Activated CD4-positive, alpha-beta T cell treated with anti-CD3 and anti-CD28 coated beads, Interleukin-2, Interleukin-4, amounts not matched to agents 100 ng/mL and 50 ng/mL, durations not matched to agents 16 hours and 8 hours (primary cell): ENCODE data around the gene DDX51.
"Not testable (repeated sequence)": the region's sequence is repeated elsewhere in the genome, so short reads cannot be mapped to it uniquely, and the experiment has no call there.

Experiments
- DNase-seq: peaks from one replicate; pipeline ENCODE4 v3.0.0-alpha.2; 2020; ENCODE audit warnings: low spot score

Gene DDX51

DNA sequence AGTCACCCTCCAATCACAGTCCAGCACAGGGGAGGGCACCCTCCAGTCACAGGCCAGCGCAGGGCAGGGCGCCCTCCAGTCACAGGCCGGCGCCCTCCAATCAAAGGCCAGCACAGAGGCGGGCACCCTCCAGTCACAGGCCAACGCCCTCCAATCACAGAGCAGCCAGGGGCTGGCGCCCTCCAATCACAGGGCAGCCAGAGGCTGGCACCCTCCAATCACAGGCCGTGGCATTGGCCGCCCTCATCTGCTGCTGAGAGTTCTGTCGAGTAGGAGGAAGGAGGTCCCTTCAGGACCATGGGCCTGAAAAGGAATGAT is 26.6 kb downstream of the DDX51 start:
- no peak for DNase-seq

DNA sequence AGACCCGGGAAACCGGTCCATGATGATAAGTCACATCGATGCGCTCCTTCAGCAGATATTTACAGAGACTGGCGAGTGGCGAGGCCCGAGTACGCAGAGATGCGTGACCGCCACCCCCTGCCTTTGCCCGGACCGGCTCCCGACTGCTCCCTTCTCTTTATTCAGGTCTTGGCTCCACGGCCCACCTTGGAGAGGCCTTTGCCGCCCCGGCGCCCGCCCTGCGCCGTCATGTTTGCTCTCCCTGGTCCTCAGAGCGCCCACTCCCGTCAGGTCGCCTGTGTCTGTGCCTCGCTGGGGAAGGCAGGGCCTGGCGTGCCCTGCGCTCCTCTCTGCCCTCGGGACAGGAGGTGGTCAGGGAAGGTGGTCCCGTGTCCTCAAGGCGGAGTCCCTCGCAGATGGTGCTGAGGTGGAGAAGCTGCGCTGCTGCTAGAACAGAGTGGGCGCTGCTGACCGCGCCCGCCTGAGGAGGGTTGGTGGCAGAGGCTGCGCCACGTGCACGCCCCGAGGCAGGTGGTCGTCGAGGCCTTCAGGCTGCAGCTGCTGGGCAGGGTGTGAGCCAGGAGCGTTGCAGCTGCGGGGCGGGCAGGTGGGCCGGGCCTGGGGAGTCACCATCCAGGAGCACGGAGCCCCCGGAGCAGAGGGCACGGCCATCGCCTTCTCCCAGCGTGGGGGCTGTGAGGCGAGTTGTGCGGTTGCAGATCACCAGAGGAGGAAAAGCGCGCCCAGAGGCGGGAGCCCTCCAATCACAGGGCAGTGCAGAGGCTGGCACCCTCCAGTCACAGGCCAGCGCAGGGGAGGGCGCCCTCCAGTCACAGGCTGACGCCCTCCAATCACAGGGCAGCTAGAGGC is 27.2 kb downstream of the DDX51 start:
- no peak for DNase-seq

DNA sequence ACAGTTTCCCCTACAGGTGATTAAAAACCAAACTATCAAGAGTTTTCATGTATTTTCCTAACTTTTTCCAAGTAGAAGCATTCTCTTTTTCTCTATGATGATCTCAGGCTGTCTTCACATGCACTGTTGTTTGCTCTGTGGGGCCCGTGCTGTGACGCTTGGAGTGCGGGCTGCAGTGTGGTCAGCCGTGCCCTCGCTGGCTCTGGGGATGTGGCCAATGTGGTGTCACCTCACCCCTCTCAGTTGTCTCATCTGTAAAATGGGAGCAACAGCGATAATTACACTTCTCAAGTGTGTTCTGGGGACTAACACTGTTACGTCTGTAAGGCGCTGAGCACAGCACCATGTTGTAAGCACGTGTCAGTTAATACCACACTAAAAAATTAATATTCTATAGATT is 28.6 kb downstream of the DDX51 start:
- DNase-seq: no peak

DNA sequence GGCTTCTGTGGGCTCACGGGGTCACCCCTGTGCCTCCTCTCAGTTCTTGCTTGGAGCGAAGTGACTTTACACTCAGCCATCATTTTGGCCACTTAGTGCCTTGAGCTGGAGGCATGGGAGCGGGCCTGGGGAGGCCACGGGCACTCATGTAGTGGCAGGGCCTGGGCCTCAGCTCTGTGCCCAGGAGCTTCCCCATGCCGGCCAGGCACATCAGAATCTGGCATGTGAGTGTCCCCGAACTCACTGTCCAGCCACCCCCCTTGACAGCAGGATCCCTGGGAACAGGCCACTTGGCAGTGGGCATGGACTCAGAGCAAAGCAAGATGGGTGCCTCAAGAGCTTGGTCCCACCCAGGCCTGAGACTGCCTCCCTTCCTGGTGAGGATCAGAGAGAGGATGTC is 29.5 kb downstream of the DDX51 start:
- DNase-seq: no peak

DNA sequence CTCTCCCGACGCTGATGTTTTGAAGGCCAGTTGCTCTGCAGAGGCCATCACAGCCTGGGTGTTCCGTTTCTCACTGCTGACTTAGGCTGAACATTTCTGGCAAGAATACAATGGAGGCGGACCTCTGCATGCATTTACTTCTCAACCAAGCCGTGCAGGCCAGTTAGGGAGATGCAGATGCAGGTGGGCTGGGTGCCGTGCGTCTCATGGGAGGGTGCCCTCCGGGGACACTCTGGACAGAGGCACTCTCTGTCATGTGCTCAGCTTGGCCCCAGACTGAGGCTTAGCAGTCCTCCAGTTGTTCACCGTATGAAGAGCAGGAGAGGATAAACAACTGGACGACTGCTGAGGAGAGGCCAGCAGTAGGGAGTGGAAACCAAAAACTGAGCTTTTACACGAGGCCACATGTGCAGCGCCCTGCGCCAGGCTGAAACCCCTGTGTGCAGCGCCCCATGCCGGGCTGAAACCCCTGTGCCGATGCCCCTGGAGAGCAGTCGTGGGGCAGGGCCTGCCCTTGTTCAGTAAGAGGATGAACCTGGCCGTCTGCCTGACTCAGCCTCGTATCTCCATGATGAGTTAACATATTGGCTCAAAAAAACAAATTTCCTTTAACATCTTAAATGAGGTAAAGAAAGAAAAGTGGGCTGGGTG is 32.3 kb downstream of the DDX51 start:
- DNase-seq: no peak

DNA sequence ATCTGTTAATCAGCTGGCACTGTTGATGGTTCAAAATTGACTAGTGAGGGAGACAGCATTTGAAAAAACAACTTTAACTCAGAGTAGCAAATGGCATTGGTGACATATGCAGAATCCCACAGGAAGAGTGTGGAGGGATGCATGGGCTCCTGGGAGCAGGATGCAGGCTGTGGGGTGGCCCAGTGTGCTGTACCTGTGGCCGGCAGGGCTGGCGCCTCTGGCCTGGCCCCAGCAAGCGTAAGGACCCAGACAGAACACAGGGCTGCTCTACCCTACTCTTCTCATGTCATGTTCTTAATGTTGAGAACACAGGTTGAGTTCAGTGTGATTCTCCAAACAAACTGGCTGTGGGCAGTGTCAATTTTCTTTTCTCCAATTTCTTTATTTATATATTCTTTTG is 33.4 kb downstream of the DDX51 start:
- no peak for DNase-seq

DNA sequence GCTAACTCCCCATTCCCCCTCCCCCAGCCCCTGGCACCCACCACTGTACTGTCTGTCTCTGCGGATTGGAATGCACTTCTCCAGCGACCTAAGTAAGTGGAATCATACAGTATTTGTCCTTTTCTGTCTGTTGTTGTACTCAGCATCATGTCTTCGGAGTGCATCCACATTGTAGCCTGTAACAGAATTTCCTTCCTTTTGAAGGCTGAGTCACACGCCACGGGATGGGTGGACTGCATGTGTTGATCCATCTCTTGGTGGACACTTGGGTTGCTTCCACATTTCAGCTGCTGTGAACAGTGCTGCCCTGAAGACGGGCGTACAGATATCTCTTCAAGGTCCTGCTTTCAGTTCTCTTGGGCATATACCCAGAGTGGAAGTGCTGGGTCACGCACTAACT is 34.4 kb downstream of the DDX51 start:
- no peak for DNase-seq

DNA sequence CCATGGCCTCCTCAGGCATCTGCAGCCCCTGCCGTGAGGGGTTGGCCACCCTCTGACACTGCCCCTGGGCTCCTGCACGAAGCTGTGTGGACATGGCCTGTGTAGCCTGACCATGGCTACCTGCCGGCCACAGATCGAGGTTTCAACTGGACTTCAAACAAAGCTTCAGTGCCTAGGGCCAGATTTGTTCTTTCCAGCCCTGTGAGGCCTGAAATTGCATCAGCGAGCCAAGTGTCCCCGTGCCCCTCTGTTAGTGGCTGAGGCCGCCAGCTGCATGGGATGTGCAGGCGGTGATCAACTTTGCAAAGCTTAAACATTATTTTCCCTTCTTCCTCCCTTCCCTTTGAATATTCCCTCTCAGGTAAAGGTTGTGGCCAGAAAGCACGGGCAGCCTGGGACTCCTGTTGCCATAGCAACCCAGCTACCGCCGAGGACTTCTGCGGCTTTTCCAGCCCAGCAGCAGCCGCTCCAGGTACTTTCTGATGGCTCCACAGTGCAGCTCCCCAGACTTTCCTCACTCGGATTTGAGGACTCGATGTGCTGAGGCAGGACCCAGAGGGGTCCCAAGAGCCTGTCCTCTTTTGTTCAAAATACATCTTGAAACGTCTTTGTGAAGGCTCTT is 35.8 kb downstream of the DDX51 start:
- no peak for DNase-seq

DNA sequence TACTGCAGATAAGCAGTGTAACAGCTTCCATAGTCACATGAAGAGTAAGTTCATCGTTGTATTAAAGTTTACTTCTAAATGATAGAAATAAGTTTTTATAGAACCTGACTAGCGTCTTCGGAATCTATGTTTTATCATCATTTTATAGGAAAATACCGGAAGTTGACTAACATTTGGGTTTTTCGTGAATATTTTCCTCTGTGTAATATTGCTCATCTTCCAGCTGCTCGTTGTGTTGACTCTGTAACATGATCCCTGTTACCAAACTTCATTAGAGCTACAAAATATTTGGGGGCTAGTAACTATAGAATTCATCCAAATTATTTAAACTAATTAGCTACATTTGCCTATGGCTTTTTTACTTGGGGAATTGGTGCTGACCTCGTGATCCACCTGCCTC is 37.2 kb downstream of the DDX51 start:
- no peak for DNase-seq

DNA sequence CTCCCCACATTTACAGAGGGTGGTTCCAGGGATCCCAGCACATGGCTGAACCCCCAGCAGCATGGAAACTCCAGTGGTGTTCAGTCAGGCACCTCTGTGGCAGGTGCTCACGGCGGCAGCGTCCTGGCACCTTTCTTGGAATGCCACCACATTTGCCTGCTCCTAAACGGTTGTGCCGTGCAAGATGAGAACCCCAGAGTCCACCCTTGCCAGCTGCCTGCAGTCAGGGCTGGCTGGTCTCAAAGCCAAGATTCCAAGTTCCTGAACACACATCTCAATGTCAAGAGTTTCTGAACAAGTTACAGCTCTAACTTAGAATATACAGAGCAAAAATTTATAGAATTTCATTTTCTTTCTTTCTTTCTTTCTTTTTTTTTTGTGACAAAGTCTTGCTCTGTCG is 38.7 kb downstream of the DDX51 start:
- DNase-seq: no peak

DNA sequence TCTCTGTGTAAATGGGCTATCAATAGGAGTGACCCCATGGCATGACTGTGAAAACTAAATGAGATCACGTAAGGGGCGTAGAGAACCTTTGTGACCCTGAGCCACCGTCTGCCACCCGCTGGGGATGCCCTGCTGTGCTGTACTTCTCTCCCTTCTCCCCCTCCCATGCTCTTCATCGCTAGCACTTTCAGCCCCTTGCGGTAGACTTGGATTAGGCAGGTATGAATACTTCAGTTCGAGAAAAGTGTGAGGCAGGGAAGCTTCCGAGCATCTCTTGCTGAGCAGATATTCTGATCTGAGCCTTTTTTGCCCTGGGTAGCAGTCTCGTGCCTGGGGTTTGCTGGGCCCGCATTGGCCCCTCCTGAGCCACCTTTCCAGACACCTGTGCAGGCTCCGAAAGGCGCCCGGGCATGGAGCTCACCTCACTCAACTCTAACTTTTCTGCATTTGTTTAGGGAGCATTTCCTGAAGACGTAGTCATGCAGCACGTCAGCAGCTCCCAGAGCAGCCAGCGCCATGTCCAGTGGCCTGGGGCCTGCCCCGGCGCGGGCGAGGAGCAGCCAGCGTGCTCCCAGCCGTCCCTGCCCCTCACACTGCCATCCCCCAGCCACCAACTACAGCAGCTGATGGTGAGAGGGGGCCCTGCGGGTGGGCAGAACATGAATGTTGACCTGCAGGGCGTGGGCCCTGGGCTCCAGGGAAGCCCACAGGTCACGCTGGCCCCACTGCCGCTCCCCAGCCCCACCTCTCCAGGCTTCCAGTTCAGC is 40.4 kb downstream of the DDX51 start:
- no peak for DNase-seq

DNA sequence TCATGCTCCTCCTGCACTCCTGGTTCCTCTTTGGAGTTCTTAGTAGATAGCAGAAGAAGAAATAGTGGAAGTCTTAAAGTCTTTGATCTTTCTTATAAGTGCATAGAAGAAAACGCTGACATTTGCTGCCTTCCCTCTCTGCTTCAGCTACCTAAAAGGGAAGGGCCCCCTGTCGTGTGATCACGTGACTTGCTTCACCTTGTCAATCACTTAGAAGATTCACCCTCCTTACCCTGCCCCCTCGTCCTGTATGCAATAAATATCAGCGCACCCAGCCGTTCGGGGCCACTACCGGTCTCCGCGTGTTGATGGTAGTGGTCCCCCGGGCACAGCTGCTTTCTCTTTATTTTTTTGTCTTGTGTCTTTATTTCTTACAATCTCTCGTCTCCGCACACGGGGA is 41.0 kb downstream of the DDX51 start:
- not testable (repeated sequence) for DNase-seq

DNA sequence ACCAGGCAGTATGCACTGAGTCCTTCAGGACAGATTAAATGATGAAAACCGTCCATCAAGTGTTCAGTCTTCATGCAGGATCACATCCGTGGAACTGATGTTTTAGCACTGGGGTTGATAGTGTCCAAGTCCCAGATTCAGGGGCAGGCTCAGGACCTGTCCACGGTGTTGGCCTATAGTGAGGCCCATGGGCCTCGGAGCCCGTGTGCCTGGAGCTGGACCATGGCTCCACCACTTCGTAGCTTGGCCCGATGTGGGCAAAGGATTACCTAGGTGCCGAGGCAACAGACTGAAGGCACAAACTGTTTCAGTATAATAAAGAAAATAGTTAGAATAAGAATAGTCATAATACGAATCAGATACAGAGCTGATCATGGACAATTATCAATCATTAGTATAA is 41.8 kb downstream of the DDX51 start:
- DNase-seq: no peak

DNA sequence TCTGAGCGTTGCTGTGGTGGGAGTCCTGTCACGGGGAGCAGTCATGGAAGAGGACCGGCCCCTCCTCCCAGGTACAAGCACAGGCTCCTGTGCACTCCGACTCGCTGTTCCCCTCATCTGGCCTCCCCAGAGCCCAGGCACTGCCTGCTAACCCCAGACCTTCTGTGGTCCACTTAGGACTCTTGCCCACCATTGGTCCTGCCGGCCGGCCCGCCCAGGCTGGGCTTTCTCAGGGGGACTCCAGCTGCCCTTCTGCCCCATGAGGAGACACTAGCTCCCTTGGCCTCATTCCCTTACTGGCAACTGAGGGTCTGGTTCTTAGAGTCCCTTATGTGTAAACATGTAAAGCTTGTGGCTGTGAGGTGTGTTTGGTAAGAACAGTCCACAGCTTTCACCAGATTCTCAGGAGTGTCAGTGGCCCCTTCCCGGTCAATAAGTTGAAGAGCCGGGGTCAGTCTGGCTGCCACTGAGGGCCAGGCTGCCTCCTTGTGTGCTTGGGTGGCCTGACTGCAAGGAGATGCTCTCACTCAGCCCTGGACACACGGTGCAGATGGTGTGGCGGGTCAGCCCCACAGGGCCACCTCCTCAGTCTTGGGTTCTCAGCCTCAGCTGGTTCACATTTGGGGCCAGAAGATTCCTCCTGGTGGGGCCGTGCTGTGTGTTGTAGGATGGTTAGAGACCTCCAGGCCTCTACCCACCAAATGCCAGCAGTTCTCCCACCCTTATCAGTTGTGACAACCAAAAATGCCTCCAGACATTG is 43.6 kb downstream of the DDX51 start:
- DNase-seq: no peak

DNA sequence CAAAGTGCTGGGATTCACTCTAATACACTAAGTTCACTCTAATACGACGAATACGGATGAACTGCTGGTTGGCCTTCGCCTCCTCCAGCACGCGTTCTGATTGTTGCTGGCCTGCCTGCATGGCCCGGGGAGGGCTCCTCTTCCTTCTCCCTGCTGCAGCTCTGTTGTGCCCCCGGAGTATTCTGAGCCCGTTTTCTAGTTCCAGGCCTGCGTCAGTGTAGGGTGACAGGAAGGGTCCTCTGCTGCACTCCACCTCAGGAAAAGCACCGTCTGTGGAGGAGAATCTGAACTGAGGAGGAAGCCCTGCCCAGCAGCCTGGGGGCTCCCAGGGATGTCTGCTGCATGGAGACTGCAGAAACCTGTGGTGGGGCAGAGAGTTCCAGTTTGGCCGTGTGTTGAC is 44.4 kb downstream of the DDX51 start:
- no peak for DNase-seq

DNA sequence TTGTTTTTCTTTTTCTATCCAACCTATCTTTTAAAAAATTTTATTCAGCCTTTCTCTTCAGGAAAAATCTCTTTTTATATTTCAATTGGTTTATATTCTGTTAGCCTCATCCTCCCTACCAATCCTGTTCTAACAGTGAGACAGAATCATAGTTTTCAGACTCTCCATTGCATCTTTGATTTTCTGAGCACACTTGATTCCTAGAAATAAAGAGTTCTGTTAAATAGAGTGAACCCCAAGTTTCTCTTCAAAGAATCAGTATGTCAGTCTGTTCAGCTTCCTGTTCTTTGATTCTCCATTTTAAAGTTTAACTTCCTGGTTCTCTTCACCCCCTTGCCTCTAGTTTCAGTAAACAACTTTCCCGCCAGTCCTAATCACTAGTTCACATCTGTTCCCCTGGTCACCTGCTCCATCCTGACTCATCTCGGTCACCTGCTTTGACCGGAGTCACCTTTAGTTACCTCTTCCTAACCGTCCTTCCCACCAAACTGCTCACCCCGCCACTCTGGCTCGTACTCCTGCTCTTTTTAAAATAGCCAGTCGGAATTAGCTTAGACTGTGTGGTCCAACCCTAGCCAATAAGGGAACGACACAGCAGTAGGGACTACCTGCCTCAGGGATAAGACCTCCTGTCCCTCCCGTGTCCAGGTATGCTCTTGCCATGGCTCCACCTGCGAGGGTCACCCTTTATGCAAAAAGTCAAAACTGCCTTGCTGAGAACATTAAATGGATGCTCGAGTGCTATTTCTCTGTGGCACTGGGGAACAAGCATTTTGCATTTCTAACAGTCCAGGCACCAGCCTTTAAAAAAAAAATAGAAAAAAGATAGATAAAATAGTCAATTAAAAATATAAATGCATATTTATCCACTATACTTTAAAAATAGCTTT is 48.4 kb downstream of the DDX51 start:
- no peak for DNase-seq

DNA sequence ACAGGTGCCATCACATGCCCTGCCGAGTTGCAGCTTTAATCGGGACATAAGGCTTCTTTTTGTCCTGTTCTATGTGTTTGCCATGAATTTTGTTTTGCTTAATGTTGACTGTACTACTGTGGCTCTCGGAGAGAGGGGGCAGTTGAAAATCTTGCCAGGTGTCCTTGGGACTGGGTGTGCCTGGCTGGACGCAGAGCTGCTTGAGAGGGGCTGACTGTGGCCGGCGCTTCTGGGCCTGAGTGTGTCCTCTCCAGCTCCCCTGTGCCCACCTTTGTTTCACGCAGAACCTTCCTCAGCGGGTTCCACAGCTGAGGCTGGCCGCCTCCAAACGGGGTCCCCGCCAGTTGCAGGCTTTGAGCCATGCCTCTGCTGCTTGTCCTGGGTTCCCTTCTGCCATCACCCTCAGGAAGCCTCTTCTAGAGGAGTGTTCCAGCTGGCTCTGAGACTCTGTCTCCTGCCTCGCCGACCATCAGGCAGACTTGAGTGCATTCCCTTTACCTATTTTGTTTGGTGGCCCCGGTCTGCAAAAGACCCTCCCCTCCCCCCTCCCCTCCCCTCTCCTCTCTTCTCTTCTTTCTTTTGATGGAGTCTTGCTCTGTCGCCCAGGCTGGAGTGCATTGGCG is 49.7 kb downstream of the DDX51 start:
- DNase-seq: no peak

DNA sequence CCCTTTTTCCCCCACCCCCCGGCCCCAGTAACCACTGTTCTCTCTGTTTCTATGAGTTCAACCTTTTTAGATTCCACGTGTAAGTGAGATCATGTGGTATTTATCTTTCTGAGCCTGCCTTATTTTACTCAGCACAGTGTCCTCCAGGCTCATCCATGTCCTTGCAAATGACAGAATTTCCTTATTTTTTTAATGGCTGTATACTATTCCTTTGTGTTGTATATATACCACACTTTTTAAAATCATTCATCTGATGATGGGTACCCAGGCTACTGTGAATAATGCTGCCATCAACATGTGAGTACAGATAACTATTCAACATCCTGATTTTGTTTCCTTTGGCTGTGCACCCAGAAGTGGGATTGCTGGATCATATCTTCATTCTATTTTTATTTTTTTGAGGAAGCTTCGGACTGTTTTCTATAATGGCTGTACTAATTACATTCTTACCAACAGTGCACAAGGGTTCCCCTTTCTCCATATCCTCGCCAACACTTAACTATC is 54.7 kb downstream of the DDX51 start:
- no peak for DNase-seq
